C4-2B (cell line): ENCODE data around the gene NEB.

Experiments used
- H3K27ac ChIP-seq: fragments of 450-650 bp; 2 replicates; pipeline ENCODE4 v1.5.1; 2017
- CTCF ChIP-seq: fragments of 450-650 bp; conservative IDR thresholded peaks from 2 replicates; pipeline ENCODE4 v1.5.1; 2017; ENCODE audit warnings: mild to moderate bottlenecking
- ZFX ChIP-seq: fragments of 450-650 bp; IDR thresholded peaks from 2 replicates; pipeline ENCODE4 v1.6.1; 2017

The NEB gene

GRCh38 chr2:151506170-151506569, 228.1 kb downstream of the NEB start:
- H3K27ac ChIP-seq: no peak overlapping the region
- TF ChIP-seq CTCF (no peak), ZFX (no peak)

GRCh38 chr2:151498178-151498577, 236.1 kb downstream of the NEB start:
- TF ChIP-seq ZFX (no peak), CTCF (no peak)

DNA sequence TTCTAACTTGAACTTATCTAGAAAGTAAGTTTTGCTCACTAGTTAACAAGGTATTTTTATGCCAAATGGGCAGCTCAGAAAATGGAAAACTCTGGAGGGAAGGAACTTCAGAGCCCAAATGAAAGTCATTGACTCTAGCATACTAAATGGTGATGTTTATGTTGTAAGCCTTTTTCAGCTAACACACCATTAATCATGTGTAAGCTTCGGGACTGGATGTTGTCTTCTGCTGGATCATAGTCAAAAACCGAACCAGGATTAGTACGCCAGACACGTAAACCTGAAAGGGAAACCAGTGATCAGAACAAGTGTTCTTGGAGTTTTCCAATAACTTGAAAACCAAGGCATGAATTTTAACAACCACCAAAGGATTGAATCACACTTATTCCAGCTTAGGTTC, 242.8 kb downstream of the NEB start:
- TF ChIP-seq CTCF (no peak), ZFX (no peak)
- no peak overlapping the region for H3K27ac ChIP-seq

More at GRCh38 chr2:151498178-151498577, 236.1 kb downstream of the NEB start:
- no peak overlapping the region for H3K27ac ChIP-seq

- TF ChIP-seq ZFX (no peak), CTCF (no peak)
- H3K27ac ChIP-seq: no peak overlapping the region
These were observed 244.0 kb downstream of the NEB start for GRCh38 chr2:151490276-151490675.

- no peak overlapping the region for H3K27ac ChIP-seq
- TF ChIP-seq CTCF: no peak
- no peak for TF ChIP-seq ZFX
These were observed 248.2 kb downstream of the NEB start for GRCh38 chr2:151486053-151486452.

DNA sequence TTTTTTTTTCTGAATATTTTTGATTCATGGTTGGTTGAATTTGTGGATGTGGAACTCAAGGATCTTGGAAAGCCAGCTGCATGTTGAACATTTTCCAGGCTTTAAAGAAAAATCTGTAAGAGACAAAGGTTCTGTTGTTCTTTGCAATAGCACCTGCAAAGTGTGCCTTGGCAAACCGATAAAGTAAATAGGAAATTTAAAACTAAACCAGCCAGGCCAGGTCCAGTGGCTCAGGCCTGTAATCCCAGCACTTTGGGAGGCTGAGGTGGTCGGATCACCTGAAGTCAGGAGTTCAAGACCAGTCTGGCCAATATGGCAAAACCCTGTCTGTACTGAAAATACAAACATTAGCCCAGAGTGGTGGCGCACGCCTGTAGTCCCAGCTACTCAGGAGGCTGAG, 250.2 kb downstream of the NEB start:
- no peak overlapping the region for H3K27ac ChIP-seq
- TF ChIP-seq CTCF (no peak), ZFX (no peak)

DNA sequence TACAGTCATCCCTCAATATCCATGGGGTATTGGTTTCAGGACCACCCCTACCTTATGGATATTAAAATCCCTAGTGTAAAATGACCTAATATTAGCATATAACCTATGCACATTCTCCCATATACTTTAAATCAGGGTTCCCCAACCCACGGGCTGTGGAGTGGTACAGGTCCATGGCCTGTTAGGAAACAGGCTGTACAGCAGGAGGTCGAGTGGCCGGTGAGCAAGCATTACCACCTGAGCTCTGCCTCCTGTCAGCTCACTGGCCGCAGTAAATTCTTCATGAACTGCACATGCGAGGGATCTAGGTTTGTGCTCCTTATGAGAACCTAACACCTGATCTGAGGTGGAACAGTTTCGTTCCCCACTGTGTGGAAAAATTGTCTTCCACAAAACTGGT, 250.7 kb downstream of the NEB start:
- no peak for TF ChIP-seq ZFX
- TF ChIP-seq CTCF: no peak
- H3K27ac ChIP-seq: no peak overlapping the region
